Suppressor macrophage treated with lipopolysaccharide for 1 hour (primary cell): ENCODE data around the gene CALM1.
A peak's percentile ranks its signal among the peaks of the same experiment; 100 is the strongest.
"Not testable (repeated sequence)": the region's sequence is repeated elsewhere in the genome, so short reads cannot be mapped to it uniquely, and the experiment has no call there.

ENCODE experiments used
- DNase-seq, 3 donors: peaks; one replicate each; pipeline ENCODE4 v3.0.0-alpha.2; 2020 to 2022

Gene CALM1

DNA sequence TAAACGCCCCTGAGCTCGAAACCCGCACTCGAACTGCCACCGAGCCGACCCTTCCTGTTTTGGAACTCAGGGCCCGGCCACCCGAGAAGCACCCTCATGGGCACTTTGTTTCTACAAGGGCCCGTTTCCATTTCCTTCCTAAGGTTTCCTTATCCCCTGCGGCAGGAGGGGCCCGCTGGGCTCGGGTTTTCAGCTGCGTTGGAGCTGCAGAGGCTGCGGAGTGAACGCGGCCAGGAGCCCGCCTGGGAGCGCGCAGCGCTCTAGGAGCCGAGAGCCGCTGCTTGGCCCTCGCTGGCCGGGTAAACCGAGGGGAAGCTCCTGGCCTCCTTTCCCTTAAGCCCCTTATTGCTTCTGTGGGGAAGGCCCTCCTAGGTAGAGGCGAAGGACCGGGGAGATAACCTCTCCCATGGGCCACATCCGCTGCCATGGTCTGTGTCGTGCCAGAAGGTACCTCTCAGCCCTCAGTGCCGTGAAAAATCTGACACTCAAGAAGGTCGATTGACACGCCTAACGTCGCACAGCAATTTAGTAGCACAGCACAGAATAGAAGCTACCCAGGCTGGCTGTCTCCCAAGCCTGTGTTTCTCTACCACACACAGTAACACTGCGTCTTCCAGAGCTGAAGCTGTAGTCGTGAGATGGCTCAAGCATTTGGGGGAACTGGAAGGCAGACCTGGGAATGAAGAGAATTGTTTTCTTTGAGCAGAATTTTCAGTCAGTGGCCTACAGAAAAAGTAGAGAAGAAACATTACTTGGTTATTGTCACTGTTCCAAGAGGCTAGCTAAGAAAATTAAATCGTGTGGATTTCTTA is 12.9 kb upstream of the CALM1 start:
- DNase-seq: peak; percentile 36 to 60 (median 47)

DNA sequence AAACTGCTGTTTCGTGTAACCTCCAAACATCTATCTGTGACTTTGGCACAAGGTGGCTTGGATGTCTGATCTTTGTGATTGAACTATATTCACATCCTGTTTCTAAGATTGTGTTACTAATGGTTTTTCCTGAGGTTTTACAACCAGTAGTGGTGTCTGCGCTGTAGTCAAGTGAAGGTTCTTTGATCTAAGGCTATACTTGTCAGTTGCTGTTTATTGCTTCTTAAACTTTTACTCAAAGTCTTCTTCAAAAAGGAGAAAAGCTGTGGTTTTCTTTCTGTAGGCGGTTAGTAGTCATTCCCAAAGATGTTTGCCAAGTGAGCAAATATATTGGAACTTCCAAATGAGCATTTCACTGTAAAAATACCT is 12.3 kb upstream of the CALM1 start:
- peak in 2 of 3 donors; percentile 50 to 61 for DNase-seq

DNA sequence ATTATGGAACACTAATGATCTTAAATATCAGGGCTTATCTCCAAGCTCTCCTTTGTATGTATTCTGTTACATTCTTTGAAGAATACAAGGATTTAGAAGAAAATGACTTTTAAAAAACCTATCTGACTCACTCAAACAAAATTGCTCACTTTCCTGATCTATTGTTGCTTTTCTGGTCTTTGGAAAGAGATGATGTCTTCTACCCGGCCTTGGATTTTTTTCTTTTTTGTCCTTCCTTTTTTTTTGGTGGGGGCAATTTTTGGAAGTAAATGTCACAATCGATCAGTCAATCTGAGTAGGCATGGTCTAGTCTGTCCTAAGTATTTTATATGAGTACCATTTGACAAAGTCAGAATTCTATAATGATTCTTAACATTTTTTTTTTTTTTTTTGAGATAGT is 10.5 kb upstream of the CALM1 start:
- peak in 2 of 3 donors; percentile 51 to 54 for DNase-seq

DNA sequence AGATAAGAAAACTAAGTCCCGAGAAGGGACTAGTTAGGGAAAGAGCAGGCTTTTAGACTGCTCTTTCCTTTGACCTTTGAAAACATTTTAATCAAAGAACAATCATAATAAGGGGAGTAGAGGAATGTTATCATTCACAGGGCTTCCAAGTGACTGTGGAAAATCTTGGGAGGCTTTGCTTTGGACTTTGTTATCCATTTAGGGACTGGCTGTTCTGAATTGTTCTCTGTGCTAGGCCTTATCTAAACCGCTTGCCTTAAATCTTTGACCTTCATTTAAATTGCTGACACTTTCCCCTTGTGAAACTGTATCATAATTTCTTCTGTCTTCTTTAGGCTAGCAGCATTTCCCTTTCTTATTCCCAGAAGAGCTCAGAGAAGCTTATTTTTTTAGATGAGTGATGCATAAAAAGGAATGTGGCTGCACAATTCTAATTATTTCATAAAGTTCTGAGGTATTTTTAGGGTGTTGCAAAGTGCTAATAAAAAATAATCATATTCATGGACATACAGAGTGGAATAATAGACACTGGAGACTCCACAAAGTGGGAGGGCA is 9.5 kb upstream of the CALM1 start:
- no peak for DNase-seq

- peak; percentile 48 to 57 (median 49) for DNase-seq
These were observed 8.4 kb upstream of the CALM1 start for GRCh38 chr14:90388437-90388836.

DNA sequence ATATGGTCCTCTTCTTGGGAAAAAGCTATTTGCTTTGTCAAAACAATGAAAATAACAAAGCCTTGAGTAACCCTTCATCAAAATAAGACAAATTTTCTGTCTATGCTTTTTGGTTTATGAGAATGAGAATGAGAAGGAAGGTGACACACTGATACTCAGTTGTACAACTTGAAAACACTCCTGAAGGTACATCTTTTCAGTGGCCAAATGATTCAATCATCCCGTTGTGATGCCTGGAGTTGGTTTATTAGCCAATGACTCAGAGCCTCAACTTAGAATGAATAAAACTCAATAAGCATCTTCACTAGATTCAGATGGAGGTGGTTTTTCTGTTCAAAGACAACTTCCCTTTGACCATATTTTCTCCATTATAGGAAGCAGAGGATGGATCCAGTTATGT is 7.8 kb upstream of the CALM1 start:
- no peak for DNase-seq

DNA sequence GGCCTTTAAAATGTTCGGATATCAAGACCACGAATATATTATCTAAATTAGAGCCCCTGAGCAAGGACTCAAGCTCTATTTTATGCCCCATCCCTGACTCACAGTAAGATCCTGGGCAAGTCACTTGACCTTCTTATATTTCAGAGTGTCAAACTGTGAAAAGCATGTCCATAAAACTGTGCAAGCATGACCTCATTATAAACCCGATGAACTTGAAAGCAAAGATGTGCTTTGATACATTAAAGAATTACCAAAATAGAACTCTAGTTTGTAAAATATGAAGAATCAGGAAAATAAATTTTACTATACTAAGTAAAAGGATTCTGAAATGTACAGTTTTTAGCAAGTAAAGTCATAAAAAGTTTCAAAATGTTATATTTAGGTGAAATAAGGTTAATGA is 2.9 kb upstream of the CALM1 start:
- DNase-seq: no peak

DNA sequence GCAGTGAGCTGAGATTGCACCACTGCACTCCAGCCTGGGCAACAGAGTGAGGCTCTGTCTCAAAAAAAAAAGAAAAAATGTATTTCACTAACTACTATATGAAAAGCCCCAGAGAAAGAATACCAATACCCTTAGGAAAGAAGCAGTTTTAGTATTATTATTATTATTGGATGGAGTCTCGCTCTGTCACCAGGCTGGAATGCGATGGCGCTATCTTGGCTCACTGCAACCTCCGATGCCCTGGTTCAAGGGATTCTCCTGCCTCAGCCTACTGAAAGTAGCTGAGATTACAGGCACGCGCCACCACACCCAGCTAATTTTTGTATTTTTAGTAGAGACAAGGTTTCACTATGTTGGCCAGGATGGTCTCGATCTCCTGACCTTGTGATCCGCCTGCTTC is 2.0 kb upstream of the CALM1 start:
- DNase-seq: not testable (repeated sequence)

DNA sequence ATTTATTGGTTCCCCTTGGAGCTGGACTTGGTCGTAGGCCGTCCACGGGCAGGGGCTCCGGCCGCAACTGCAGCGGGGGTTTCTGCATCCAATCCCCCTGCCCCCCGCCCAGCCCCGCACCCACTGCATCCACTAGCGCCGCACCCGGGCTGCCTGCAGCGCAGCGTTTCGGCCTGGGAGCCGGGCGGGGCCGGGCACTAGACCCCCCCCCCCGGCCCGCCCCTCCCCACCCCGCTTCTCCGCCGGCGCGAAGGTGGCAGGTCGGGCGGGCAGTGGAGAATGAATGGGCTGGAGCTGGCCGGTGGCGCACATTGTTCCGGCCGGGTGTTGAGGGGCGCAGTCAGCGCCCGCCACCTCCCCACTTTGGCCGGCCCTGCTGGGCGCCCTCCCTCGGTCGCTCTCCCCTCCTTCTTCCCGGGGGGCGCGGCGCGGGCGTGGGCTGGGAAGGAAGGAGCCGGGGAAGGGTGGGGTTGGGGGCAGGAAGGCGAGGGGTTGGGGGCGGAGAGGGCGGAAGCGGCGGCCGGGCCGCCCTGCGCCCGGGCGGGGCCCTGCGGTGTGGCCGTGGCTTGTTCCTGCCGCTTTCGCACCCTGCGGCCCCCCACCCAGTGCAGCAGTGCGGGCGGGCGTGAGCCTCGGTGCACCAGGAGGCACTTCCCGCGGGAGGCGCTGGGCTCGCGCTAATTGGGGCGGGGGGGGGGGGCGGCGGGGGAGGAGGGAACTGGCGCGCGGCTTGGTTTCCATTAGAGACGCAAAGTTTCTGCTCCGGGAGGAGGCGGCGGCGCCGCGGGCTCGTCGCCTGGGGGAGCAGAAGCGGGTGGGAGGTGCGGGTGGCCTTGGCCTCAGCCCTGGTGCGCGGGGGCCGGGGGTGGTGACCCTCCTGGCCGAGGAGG is 841 bp downstream of the CALM1 start:
- DNase-seq: peak; percentile 48 to 72 (median 51)

DNA sequence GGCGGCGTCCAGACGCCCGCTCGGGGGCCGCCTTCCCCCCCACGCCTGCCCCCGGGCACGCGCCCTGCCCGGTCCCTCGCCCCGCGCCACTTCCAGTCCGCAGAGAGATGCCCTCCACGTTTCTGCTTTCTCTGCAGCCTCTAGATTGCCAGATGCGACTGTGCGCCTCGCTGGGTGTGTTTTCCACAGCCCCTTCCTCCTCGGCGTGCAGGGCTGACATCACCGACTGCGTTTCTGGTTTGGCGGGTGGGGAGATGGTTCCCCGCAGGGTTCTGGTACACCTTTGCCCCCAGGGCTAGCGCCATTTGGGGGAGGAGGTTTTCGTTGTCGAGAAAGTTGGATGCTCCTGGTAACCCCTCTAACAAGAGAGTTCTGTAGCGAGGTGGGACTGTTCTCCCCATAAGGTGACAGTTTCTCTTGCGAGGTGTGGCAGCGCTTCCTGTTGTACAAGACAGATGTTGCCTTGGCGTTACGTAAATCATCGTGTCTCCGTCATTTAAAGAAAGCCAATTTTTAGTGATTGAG is 1.5 kb downstream of the CALM1 start:
- peak; percentile 59 to 72 (median 64) for DNase-seq

GRCh38 chr14:90398841-90399540 is 2.2 kb downstream of the CALM1 start:
- DNase-seq: no peak

DNA sequence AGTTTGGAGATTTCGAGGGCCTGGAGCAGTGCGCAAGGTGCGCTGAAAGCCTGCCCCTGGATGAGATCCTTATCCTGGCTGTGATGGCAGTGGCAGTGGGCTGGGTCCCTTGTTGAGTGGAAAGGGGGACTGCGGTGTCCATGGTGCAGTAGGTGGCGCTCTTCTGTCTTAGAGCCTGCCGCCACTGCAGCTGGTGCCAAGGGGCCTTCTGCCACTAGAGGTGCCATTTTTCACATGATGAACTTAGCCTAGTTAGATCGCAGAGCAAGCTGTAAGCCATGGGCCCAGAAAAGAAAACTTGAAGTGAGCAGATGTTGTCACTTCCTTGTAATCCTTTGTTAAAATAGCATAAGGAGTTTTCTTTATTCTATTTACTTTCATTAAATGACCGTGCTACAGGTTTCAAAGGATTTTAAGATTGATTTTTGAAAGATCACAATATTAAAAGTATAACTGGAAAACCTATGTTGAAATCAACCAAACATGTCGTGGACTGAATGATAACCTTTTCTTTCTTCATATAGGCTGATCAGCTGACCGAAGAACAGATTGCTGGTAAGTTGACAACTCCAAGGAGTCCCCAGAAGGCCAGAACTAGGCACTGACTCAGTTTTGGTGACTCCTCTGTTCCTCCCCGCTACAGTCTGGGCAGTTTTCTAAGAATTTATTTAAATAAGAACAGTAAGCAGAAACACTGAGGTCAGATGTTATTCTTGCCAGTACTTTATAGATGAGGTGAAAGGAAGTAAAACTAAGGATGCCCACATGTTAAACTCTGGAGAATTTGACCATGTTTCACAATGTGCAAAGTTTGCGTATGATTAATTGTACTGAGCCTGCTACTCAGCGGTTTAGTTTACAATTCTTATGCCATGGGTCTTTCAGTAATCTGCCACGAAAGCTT is 3.0 kb downstream of the CALM1 start:
- peak; percentile 94 to 98 (median 95) for DNase-seq

- DNase-seq: no peak
These were observed 4.2 kb downstream of the CALM1 start for GRCh38 chr14:90400904-90401561.

- peak; percentile 50 to 55 (median 51) for DNase-seq
These were observed 5.2 kb downstream of the CALM1 start for GRCh38 chr14:90402016-90402415.

DNA sequence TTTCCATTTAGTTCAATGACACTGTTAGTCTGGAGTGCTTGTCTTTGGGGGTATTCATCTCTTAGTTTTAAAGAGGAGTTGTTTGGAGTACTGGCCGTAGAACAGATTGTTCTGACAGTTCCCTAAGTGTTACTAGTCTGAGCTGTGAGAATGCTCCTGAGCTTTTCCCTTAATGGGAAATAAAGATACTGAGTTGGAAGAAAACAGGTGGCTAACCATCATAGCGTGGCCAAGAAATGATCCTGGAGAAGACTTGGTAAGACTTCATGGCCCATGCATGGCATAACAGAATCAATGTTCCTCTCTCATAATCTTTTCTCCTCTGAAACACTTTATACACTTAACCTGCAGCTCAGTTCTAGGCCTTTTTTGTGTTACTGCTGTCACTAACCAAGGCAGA is 6.2 kb downstream of the CALM1 start:
- DNase-seq: no peak

GRCh38 chr14:90405101-90405500 is 8.3 kb downstream of the CALM1 start:
- DNase-seq: no peak

GRCh38 chr14:90405755-90406154 is 8.9 kb downstream of the CALM1 start:
- DNase-seq: no peak

DNA sequence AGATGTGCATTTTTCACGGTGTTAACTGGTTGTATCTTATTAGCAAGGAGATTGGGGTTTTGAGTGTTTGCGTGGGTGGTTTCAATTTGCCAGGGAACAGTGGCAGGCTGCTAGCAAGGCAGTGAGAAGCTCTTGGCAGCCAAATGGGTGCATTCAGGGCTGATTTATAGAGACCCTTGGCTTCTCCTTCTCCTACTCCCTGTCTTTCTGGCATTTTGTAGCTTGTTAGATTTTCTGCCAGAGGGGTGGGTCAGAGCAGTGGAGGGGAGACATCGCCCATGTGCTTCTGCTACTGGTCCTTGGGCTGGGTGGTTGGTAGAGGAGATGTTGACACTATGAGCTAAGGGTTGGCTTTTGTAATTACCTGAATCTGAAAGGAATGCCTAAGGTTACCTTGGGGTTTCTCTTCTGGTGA is 9.6 kb downstream of the CALM1 start:
- DNase-seq: no peak

DNA sequence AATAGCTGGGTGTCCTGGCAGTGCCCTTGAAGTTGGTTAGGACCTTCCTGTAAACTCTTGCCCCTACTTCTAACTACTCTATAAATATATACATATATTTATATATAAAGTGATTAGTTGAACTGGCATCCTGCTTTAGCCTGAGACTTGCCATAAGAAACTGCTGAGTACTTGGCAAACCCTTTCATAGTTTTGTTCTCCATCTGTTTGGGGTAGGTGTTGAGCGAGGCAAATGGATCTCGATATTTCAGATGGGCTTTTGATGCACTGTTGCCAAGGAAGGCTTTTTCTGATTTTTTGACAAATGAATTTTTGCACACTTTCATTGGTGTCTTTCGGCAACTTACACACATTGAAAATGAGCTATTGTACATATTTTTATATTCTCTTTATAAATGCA is 10.4 kb downstream of the CALM1 start:
- no peak for DNase-seq

GRCh38 chr14:90408713-90409112 is 11.9 kb downstream of the CALM1 start:
- DNase-seq: no peak

DNA sequence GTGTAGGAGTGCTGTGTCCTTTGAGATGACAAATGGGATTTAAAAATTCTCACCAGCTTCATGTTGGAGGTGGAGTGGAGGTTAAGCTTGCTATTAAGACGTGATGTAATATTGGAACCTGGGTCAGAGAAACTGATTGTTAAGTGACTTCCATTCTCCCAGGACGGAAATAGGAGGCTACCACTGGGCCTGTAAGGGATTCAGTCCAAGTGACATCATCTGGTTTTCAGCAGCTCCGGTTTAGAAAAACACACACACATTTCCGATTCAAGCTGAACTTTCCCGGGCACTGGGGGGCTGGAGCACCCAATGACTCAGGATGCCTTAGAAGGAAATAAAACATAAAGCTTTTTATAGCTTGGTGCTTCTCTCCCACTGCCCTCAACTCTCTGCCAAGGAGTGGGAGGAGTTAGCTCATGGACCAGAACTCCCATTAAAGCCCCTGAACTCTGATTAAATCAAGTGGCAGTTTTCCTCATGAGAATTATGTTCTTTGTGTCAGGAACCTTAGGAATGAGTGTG is 12.4 kb downstream of the CALM1 start:
- peak; percentile 65 to 84 (median 67) for DNase-seq
